Stimulated activated CD4-positive, alpha-beta T cell treated with anti-CD3 and anti-CD28 coated beads, TNF-alpha, amount 100 ng/mL, for 24 hours (primary cell): ENCODE measurements around the gene ABCC10.
A peak's percentile ranks its signal among the peaks of the same experiment; 100 is the strongest.
"Not testable (repeated sequence)": the region's sequence is repeated elsewhere in the genome, so short reads cannot be mapped to it uniquely, and the experiment has no call there.

Source experiments
- DNase-seq, 3 experiments: peaks; one replicate each; pipeline ENCODE4 v3.0.0-alpha.2; 2020; ENCODE audit warnings: low read depth in 3 of 3

The ABCC10 gene, protein sequence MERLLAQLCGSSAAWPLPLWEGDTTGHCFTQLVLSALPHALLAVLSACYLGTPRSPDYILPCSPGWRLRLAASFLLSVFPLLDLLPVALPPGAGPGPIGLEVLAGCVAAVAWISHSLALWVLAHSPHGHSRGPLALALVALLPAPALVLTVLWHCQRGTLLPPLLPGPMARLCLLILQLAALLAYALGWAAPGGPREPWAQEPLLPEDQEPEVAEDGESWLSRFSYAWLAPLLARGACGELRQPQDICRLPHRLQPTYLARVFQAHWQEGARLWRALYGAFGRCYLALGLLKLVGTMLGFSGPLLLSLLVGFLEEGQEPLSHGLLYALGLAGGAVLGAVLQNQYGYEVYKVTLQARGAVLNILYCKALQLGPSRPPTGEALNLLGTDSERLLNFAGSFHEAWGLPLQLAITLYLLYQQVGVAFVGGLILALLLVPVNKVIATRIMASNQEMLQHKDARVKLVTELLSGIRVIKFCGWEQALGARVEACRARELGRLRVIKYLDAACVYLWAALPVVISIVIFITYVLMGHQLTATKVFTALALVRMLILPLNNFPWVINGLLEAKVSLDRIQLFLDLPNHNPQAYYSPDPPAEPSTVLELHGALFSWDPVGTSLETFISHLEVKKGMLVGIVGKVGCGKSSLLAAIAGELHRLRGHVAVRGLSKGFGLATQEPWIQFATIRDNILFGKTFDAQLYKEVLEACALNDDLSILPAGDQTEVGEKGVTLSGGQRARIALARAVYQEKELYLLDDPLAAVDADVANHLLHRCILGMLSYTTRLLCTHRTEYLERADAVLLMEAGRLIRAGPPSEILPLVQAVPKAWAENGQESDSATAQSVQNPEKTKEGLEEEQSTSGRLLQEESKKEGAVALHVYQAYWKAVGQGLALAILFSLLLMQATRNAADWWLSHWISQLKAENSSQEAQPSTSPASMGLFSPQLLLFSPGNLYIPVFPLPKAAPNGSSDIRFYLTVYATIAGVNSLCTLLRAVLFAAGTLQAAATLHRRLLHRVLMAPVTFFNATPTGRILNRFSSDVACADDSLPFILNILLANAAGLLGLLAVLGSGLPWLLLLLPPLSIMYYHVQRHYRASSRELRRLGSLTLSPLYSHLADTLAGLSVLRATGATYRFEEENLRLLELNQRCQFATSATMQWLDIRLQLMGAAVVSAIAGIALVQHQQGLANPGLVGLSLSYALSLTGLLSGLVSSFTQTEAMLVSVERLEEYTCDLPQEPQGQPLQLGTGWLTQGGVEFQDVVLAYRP (N-terminal part only)

DNA sequence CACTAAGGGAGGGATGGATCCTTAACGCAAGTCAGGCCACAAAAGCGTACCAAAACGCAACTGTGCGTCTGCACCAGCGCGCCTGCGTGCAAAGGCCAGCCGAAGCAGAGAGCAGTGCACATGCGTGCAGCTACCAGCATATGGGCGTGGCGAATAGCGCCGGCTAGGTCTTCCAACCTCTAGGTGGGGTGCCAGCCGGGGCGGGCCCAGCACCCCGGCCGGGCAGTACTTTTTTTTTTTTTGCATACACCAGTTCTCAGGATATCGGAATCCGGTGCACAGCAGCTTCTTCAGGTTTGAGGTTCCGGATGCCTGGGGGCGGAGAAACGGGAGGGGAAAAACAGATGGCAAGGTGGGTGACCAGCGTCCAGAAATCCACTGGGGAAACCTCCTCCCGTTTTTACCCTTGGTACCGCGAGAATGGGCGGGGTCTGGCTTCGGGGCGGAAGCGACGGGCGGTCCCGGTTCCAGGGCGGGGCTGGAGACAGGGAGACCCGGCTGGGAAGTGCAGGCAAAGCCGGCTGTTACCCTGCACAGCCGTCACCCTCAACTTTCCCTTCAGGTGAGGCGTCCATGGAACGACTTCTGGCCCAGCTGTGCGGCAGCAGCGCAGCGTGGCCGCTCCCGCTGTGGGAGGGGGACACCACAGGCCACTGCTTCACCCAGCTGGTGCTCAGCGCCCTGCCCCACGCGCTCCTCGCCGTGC lies at the start of gene ABCC10:
ABCC10 (plus strand) TSS at position 136 of the 706 bp plus-strand sequence; CDS start at position 574, 438 bp downstream.
- peak; percentile 85 to 95 (median 86) for DNase-seq

DNA sequence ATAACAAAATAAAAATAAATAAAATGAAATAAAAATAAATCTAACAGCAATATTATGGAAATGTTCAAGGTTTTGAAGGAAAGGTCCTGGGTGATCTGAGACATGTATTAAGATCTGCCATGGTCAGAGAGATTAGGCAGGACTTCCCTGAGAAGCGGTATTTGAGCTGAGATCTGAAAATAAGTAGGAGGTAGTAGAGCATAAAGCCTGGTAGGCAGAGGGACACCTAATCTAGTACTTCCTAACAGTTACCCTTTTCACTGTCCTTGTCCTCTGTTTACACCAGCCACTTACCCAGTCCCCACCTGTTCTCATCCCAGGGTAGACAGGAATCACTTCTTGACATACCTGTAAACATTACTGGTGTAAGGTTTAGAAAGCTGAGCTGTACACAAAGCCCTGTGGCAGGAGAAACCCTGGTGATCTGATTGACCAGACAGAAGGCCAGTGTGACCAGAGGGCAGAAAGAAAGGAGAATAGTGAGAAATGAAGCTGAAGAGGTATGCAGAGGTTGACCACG lies 49.6 kb upstream of the ABCC10 start:
- DNase-seq: no peak

DNA sequence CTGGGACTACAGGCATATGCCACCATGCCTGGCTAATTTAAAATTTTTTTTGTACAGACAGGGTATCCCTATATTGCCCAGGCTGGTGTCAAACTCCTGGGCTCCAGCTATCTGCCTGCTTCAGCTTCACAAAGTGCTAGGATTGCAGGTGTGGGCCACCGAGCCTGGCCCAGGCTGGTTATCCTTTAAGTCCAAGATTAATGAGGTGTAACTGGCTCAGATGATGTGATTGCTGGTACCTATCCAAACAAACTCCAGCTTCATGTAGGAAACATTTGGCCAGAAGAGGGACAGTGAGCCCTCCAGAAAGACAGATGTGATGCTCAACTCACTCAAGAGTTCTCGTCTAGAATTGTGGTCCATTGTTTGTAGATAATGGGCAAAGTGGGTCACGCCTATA lies 48.7 kb upstream of the ABCC10 start:
- DNase-seq: no peak

DNA sequence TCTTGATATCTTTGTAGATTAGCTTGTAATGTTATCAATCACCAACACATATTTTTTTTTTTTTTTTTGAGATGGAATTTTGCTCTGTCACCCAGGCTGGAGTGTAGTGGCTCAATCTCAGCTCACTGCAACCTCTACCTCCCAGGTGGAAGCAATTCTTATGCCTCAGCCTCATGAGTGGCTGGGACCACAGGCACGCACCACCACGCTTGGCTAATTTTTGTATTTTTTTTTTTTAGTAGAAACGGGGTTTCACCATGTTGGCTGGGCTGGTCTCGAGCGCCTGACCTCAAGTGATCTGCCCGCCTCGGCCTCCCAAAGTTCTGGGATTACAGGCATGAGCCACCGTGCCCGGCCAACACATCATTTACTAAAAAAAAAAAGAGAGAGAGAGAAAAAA lies 46.5 kb upstream of the ABCC10 start:
- not testable (repeated sequence) for DNase-seq

DNA sequence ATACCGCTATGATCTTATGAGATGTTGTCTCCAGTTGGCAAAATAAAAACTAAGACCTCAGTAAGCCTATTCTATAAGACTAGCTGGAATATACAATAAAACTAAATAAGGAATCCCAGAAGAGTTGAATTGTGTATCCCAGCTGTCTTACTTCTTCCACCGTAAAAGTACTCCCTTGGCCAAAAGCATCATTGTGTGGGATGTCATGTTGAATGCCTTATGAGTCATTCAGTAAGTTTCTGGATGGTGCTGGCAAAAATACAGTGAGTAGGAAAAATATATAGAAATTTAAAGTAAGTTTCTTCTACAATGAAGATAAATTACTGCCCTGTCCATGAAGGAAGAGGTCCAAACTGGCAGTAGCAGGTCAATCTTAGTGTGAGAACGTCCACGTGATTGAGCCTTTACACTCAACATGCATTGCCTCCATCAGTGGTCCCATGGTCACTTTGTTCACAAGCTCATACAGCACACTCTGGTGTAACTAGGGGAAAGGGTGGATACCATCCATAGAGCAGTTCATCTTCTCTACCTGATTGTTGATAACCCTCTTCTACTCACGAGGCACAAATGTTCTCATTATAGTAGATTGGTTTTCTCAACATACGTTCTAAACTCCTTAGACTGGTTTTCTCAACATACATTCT lies 44.2 kb upstream of the ABCC10 start:
- no peak for DNase-seq

DNA sequence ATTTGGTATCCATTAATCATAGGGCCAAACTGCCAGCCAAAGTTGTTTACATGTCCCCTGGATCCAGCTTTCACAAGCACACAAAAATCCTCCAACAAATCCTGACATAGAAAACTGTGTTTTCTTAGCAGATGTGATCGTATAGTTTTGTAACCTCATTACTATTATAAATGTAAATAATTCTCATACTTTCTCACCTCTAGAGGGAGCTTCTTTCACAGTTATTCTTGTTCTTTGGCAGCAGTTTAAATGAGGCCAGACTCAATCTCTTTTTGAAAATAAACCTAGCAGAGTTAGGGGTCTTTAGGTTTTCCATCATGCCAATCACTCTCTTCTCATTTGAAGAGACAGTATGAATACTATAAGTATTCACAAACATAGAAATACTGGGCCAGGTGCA lies 40.8 kb upstream of the ABCC10 start:
- DNase-seq: no peak

DNA sequence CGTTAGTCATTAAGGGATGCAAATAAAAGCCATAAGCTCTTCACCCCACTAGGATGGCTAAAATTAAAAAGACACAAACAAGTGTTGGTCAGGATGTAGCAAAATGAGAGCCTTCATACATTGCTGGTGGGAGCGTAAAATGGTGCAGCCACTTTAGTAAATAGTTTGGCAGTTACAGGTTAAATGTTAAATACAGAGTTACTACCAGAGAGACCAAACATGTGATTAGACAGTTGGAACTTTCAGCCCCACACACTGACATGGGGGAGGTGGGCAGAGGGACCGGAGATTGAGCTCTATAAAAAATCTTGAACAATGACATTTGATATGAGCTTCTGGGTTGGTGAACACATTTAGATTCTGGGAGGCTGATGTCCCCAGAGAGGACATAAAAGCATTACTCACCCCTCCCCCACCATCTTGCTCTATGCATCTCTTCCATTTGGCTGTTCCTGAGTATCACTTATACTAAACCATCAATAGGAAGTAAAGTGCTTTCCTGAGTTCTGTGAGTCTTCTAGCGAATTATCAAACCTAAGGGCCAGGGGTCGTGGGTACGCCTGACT lies 37.5 kb upstream of the ABCC10 start:
- no peak for DNase-seq

DNA sequence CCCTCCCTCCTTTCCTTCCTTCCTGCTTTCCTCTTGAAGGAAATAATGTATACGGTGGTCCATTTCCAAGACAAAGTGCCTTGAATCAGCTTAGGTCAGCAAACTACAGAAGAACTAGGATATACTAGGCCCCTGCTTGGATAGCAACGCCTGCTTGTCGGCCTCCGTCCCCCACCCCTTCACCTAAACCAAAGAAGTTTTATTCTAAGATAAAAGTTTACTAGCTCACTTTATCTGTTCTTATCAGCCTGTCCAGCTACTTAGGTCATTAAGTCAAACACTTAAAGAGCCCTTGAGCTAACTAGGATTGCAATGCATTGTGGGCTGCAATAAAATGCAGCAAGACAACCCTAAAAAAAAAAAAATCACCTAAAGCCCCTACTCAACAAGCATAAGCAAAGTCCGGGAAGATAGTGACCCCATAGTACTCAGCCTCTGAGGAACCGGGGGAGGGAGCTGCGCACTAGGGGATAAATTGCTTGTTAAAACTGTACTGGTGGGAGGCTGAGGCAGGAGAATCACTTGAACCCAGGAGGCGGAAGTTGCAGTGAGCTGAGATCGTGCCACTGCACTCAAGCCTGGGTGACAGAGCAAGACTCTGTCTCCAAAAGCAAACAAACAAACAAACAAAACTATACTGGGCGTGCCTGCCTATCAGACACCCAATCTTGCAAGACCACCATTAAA lies 36.4 kb upstream of the ABCC10 start:
- not testable (repeated sequence) for DNase-seq

DNA sequence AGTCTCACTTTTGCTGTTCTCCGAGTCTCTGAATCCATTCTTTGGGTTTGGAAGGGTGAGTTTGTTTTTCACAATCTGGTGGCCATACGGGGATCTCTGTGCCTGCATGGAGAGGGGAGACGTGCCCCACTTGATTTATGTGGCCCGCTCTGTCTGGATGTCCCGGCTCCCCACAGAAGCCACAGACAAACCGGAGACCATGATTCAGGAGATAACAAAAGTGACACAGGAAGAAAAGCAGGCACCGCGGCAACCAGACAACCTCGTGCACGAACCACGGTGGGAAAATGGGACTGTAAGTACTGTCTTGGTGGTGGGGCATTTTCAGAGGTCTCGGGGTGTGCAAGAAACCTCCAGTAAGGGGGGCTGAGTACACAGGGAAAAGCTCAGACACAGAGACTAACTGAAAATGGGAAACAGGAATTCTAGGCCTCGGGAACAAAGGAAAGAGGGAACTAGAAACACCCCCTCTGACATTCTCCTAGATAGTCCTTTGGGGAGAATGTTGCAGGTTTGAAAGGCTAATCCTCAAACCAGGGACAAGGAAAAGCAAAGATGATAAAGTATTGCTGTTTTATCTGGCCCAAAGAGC lies 35.8 kb upstream of the ABCC10 start:
- peak in 1 of 3 experiments; percentile 24 for DNase-seq

DNA sequence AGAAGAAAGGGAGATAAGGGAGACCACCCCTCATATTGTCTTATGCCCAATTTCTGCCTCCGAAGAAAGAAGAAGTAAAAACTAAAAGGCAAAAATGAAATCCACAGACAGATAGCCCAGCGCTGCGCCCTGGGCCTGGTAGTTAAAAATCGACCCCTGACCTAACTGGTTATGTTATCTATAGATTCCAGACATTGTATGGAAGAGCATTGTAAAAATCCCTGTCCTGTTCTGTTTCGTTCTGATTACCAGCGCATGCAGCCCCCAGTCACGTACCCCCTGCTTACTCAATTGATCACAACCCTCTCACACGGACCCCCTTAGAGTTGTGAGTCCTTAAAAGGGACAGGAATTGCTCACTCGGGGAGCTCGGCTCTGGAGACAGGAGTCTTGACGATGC lies 34.2 kb upstream of the ABCC10 start:
- DNase-seq: not testable (repeated sequence)

DNA sequence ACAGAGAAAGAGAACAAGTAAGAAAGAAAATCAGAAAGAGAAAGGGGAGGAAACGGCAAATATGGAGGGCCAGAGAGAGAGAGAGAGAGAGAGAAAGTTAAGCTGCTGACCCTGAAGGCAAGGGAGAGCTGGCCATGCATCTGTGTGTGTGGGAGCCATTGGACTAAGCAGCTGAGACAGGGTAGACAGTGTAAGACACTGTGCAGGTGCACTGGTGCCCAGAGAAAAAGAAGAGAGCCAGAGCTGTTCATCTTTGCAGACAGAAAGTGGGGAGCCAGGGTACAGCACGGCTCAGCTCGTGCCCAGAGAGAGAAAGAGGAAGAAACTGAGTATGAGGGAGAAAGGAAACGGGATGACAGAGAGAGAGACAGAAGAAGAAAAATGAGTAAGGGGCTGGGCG lies 33.7 kb upstream of the ABCC10 start:
- DNase-seq: no peak

DNA sequence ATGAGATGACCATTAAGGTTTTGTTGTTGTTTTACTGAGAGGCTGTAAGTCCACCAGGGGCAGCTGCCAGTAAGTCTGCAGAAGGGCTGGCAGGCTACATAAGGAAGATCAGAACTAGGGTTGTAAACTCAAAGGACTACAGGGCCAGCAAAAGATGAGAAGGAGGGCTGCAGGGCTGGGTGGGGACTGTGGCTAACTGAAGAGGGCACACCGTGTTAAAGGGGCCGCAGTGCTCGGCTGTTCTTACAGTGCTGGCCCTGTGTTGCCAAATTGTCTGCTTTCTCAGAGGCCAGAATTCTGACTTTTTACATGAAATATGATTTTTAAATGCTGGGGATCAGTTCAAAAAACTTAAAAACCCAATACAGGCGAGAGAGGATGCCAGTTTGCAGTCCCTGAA lies 32.4 kb upstream of the ABCC10 start:
- DNase-seq: no peak

DNA sequence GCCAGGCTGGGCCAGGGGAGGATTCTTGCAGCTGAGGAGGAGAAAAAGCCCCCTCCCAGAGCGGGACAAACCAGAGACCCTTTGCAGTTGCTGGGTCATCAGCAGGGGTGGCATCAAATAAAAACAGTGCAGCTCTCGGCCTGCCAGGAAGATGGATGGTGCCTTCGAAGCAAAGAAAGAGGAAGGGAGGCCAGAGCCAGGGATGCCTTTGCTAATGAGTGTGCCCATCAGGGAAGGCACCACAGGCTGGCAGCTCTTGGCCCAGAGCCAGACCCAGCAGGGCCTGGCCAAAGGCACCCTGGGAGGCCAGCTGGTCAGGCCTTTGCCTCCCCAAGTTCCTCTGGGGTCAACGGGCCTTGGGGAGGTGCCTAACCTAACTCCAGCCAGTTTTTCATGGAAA lies 31.6 kb upstream of the ABCC10 start:
- DNase-seq: no peak

DNA sequence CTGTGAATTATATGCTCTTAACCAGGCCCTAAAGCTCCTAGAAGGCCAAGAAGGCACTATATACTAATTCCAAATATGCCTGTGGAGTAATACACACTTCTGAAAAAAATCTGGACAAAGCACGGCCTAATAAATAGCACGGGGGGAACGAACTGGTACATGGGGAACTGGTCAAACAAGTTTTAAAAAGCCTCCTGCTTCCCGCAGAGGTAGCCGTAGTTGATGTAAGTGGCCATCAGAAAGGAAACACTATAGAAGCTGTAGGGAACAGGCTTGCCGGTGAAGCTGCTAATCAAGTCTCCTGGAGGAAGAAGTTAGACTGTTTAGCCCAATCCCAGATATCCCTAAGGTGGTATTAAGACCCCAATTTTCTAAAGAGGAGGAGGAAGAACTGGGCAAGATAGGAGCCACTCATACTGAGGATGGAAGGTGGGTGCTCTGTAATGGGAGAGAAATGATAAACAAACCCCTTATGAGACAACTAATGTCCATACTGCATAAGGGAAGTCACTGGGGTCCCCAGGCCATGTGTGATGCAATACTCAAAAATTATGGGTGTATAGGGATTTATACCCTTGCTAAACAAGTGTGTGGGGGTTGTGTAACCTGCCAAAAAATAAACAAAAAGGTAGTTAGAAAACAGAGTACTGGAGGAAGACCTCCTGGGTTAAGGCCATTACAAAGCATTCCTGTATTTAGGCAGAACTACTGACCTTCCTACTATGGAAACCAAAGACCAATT lies 30.8 kb upstream of the ABCC10 start:
- DNase-seq: no peak

DNA sequence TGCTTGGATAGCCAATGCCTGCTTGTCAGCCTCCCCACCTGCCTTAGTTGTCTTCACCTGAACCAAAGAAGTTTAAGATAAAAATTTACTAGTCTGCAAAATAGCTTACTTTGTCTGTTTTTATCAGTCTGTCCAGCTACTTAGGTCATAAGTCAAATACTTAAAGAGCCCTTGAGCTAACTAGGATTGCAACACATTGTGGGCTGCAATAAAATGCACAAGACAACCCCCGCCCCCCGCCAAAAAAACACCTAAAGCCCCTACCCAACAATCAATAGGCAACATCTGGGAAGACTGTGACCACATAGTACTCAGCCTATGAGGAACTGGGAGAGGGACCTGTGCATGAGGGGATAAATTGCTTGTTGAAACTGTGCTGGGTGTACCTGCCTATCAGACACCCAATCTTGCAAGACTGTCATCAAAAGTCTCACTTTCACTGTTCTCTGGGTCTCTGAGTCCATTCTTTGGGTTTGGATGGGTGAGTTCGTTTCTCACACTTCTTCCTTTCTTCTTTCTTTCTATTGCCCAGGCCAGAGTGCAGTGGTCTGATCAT lies 27.3 kb upstream of the ABCC10 start:
- DNase-seq: no peak

DNA sequence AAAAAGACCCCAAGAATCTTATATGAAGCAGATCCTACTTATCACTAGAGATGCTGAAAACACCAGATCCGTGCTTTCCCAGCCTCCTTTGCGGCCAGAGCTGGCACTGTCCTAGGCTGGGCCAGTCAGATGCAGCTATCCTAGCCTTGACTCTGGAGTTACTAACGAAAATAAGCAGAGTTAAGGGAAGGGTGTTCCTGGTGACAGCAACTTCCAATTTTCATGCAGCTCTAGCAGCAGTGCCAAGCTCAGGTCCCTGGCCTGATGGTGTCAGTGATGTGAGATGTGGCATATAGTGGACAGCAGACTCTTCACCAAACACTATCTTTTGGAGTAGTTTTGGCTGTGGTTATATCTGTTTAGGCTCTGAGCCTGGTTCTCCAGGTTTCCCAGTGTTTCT lies 25.6 kb upstream of the ABCC10 start:
- DNase-seq: no peak

DNA sequence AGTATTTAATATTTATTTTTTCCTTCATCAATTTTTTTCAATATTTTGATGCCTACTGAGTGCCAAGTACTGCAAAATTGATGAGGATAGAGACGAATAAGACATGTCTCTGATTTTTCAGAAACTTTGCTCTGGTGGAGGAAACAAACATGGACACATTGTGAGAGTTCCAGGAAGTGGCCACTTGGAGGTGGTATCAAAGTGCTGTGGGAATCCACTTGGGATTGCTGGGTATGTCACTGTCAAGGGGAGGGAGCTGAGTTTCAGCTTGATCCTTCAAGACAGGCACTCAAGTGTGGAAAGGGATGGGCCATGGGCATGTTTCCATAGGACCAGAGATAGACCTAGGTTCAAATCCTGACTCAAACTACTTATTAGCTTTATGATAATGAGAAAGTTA lies 24.5 kb upstream of the ABCC10 start:
- DNase-seq: no peak

DNA sequence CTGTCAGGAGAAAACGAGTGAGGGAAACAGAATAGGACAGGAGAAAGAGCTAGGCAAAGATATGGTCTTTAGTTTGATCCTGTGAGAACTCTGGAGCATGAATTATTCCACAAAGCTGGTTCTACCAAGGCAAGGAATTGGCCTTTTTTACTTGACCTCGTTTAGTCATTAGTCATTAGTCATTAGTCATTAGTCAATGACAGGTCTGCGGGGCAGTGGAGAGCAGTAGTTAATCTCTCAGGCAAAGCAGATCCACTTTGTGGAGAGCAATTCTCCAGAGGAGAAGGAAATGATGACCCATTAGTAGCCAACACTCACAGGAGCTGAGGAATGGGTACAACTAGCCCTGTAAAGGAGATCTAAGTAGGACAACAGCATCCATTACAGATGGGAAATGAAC lies 22.0 kb upstream of the ABCC10 start:
- no peak for DNase-seq
